GM12878 (cell line): ENCODE measurements around the gene MLPH. TPM values are rescaled to one million over a fixed set of nuclear protein-coding genes. Genes with fewer than 3 reads are reported as not detected.

Source experiments
- ATAC-seq: fragments of 200-7000 bp; cut with Tn5 transposase; 3 replicates; pipeline ENCODE4 v1.9.1; 2020; ENCODE audit warnings: mild to moderate bottlenecking, moderate library complexity
- BruUV-seq: library from RNA; stranded (reverse); fragments of 400-500 nt; replicated peaks from 2 replicates; lab custom pipeline; 2021; lab: Mats Ljungman, UMichigan
- CTCF ChIA-PET: fragments of 300-600 bp; sonication (Branson Sonifier 250); formaldehyde crosslinking; extraction: SDS; loops from one replicate; lab custom pipeline; 2021; ENCODE audit warnings: inconsistent platforms; lab: Yijun Ruan, JAX
- POLR2A ChIA-PET: fragments of 350-600 bp; formaldehyde crosslinking; extraction: SDS; loops from one replicate; lab custom pipeline; 2021; ENCODE audit warnings: inconsistent platforms; lab: Charles Lee
- RAD21 ChIA-PET: fragments of 300-600 bp; sonication (Branson Sonifier 250); formaldehyde crosslinking; loops from one replicate; lab custom pipeline; 2023; ENCODE audit warnings: antibody characterized with exemption; ENCODE audit not compliant: unreplicated experiment; lab: Charles Lee
- SMC1A ChIA-PET: fragments of 300-600 bp; sonication (Branson Sonifier 250); formaldehyde crosslinking; loops from one replicate; lab custom pipeline; 2023; ENCODE audit not compliant: unreplicated experiment, uncharacterized antibody; lab: Charles Lee
- DNase-seq: peaks from one replicate; pipeline ENCODE4 v3.0.0-alpha.2; 2011; ENCODE audit warnings: low read depth, low spot score
- FAIRE-seq: peaks from 3 replicates; lab custom pipeline; 2011; peaks lifted over from hg19 to GRCh38; lab: Jason Lieb, UNC
- H2AFZ ChIP-seq: 2 replicates; pipeline ENCODE4 v1.6.0; 2011; ENCODE audit warnings: low read depth, low read length, control low read depth; ENCODE audit not compliant: control insufficient read depth
- H3K27ac ChIP-seq: 2 replicates; pipeline ENCODE4 v1.5.1; 2011; ENCODE audit warnings: control low read depth; ENCODE audit not compliant: control insufficient read depth, insufficient read depth
- H3K27me3 ChIP-seq, 2 experiments: replicated peaks in 1 of 2; 2 replicates each; pipeline versions ENCODE4 v1.6.0 to v1.6.1; 2011; ENCODE audit warnings: low read length in 1 of 2; ENCODE audit not compliant: control insufficient read depth in 2 of 2, insufficient read depth in 2 of 2
- H3K36me3 ChIP-seq, 2 experiments: 2 replicates each; pipeline ENCODE4 v1.5.1; 2011; ENCODE audit warnings: low read length in 1 of 2; ENCODE audit not compliant: control insufficient read depth in 2 of 2, insufficient read depth in 2 of 2
- H3K4me1 ChIP-seq: 2 replicates; pipeline ENCODE4 v1.6.1; 2011; ENCODE audit warnings: mild to moderate bottlenecking, low read length, moderate library complexity, mixed read lengths; ENCODE audit not compliant: control insufficient read depth, insufficient read depth
- H3K4me2 ChIP-seq: 2 replicates; pipeline ENCODE4 v1.6.0; 2011; ENCODE audit warnings: control low read depth; ENCODE audit not compliant: control insufficient read depth, insufficient read depth
- H3K4me3 ChIP-seq: fragments of 200-600 bp; sonication (generic); 2 replicates; pipeline ENCODE4 v1.5.1; 2016
- H3K79me2 ChIP-seq: 2 replicates; pipeline ENCODE4 v1.6.0; 2011; ENCODE audit warnings: low read length; ENCODE audit not compliant: control insufficient read depth, insufficient read depth
- H3K9ac ChIP-seq: 2 replicates; pipeline ENCODE4 v1.8.0; 2011; ENCODE audit warnings: low read length, control low read depth, mixed read lengths; ENCODE audit not compliant: control insufficient read depth, insufficient read depth
- H3K9me3 ChIP-seq: replicated peaks from 3 replicates; pipeline ENCODE4 v1.5.1; 2011; ENCODE audit warnings: mild to moderate bottlenecking, low read length; ENCODE audit not compliant: control insufficient read depth, insufficient read depth
- H4K20me1 ChIP-seq: 2 replicates; pipeline ENCODE4 v1.6.0; 2011; ENCODE audit not compliant: control insufficient read depth, insufficient read depth
- CBX3 ChIP-seq: fragments of 200-600 bp; sonication (generic); IDR thresholded peaks from 2 replicates; pipeline ENCODE4 v1.6.1; 2016; ENCODE audit warnings: low read depth, borderline replicate concordance
- CBX5 ChIP-seq: sonication (generic); IDR thresholded peaks from 2 replicates; pipeline ENCODE4 v1.6.1; 2016; ENCODE audit warnings: low read depth, moderate library complexity, mild to moderate bottlenecking, inconsistent platforms
- ESRRA ChIP-seq: IDR thresholded peaks from 2 replicates; pipeline ENCODE4 v1.6.1; 2012; ENCODE audit warnings: mild to moderate bottlenecking, low read length, improper control_type of control experiment
- MEF2A ChIP-seq: IDR thresholded peaks from 2 replicates; pipeline ENCODE4 v1.6.1; 2011; ENCODE audit warnings: low read depth, mild to moderate bottlenecking, low read length, moderate library complexity; ENCODE audit not compliant: insufficient read depth
- NR2C1 ChIP-seq: fragments of 450-650 bp; IDR thresholded peaks from 2 replicates; pipeline ENCODE4 v1.6.1; 2017; ENCODE audit warnings: antibody characterized with exemption, mild to moderate bottlenecking, moderate library complexity
- NR2C2 ChIP-seq: IDR thresholded peaks from 2 replicates; pipeline ENCODE4 v1.6.1; 2011; ENCODE audit warnings: borderline replicate concordance, low read depth; ENCODE audit not compliant: control insufficient read depth, insufficient read length
- ZBTB4 ChIP-seq: fragments of 450-650 bp; formaldehyde crosslinking; IDR thresholded peaks from 2 replicates; pipeline ENCODE4 v1.4.0; 2022; ENCODE audit warnings: mild to moderate bottlenecking, moderate library complexity
- WGBS: methylation state at CpG from one replicate; pipeline ENCODE4 v1.1.6; 2016; ENCODE audit warnings: low lambda C conversion rate; ENCODE audit not compliant: insufficient replicate concordance, insufficient coverage; ENCODE audit errors: missing lambda C conversion rate; 5-methylcytosine and 5-hydroxymethylcytosine counted together
- in situ Hi-C: fragments of 300-500 bp; cut with MboI; formaldehyde crosslinking; loops from 9 replicates; pipeline ENCODE4 v1.14.3; 2018; ENCODE audit warnings: mixed read lengths
- intact Hi-C: fragments of 100-400 bp; cut with micrococcal nuclease; formaldehyde crosslinking; loops from one replicate; pipeline ENCODE4 v1.14.2; 2022; ENCODE audit not compliant: unreplicated experiment
- polyA plus RNA-seq, 11 experiments: library from polyadenylated mRNA; depleted of rRNA in 4 of 11; unstranded in 6 of 11; stranded (reverse) in 5 of 11; fragments of >200 nt; fragmentation: Nextera tagmentation in 4 of 11; fragmentation: Illumina TruSeq in 1 of 11; extraction: Ambion mirVana in 4 of 11; extraction: Trizol in 1 of 11; gene quantifications; 1 replicate in 1 of 11; 2 replicates in 10 of 11; pipeline versions ENCODE4 v1.2.1 to v1.2.3, GENCODE V29; 2011 to 2016; ENCODE audit warnings: inconsistent platforms in 2 of 11, missing spikeins in 2 of 11, low read depth in 1 of 11
- total RNA-seq, 4 experiments: library from RNA; depleted of rRNA in 3 of 4; stranded (reverse); fragments of >200 nt in 3 of 4; fragmentation: Illumina TruSeq in 1 of 4; extraction: Trizol in 1 of 4; gene quantifications; 2 replicates each; pipeline versions ENCODE4 v1.2.1 to v1.2.3, GENCODE V29; 2013 to 2021

Gene MLPH
- total and polyA plus RNA-seq, 10 of the 15 experiments (the other 5 are each of a cell fraction or from before 2014, with no cell fraction given): 0.16 to 0.85 TPM; not detected in 8

DNA sequence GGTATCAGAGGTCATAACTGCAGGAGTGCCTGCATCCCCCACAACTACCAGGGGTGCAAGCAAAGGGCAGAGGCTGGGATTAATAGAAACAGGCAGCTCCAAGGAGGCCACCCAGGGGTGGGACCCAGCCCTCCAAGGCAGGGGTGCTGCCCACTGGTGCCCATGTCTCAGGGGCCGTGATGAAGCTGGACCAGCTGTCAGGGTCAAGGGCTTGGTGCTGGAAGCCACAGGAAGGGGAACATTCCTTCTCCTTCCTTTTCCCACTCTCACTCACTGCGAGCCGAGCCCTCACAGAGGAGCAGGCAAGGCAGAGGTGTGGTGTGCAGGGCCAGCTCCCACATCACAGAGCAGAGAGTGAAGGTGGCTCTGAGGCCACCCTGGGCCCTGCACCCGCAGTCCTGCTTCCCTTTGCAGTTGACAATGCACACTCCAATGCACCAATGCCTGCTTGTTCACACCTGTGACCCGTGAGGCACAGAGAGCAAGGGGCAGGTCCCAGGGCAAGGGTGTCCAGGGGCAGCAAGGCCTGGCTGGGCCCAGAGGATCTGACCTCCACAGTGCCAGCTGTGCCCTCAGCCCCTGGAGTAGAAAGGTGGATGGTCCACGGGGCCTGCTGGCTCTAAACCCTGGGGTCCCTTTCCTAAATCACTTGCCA, 28.7 kb downstream of the MLPH start:
- H3K79me2 ChIP-seq: no peaks in the 10 kb centered on the region
- H2AFZ ChIP-seq: no peak overlapping the region
- H4K20me1 ChIP-seq: no peaks in the 10 kb centered on the region
- WGBS: 37% methylated on average over 5 of the region's 6 CpGs
- H3K36me3 ChIP-seq: no peaks in the 10 kb centered on the region
- no peak for TF ChIP-seq ZBTB4 (CRISPR knock-in tag)
- TF ChIP-seq MEF2A: no peak
- no peak for TF ChIP-seq CBX3
- no peak for TF ChIP-seq CBX5
- TF ChIP-seq ESRRA: no peak
- TF ChIP-seq NR2C2: no peak
- TF ChIP-seq NR2C1: no peak
- no peak for ATAC-seq
- intact Hi-C loops: loop anchor here (10.0 kb wide), 1 partner anchor 229 kb away; no protein-coding TSS in a partner anchor
- no peak for FAIRE-seq
- no peak overlapping the region for H3K4me3 ChIP-seq
- no peaks in the 10 kb centered on the region for H3K9me3 ChIP-seq
- H3K27ac ChIP-seq: no peak overlapping the region
- no peak for DNase-seq
- CTCF ChIA-PET: interaction anchor here (0.7 to 11.6 kb wide), 2 partner anchors 57 to 117 kb away, joined by 4 to 364 read pairs; no protein-coding TSS in a partner anchor
- RAD21 ChIA-PET: interaction anchor here (10.3 kb wide), 1 partner anchor 57 kb away, joined by 300 read pairs; no protein-coding TSS in a partner anchor
- H3K4me1 ChIP-seq: no peaks in the 10 kb centered on the region
- no peak overlapping the region for H3K9ac ChIP-seq
- H3K27me3 ChIP-seq: peaks cover 0 to under 1% of the 10 kb centered on the region in 2 experiments; a peak in 1 of 4 replicates
- SMC1A ChIA-PET: interaction anchor here (10.5 kb wide), 1 partner anchor 57 kb away, joined by 190 read pairs; no protein-coding TSS in a partner anchor
- POLR2A ChIA-PET: no interaction called here
- in situ Hi-C loops: no loop called here
- BruUV-seq: no TSS peak
- no peak overlapping the region for H3K4me2 ChIP-seq
